Stimulated activated CD8-positive, alpha-beta memory T cell treated with anti-CD3 and anti-CD28 coated beads, Interleukin-2, amount 100 ng/mL, for 48 hours (primary cell): ENCODE data around the gene AKR1C2.
"Not testable (repeated sequence)": the region's sequence is repeated elsewhere in the genome, so short reads cannot be mapped to it uniquely, and the experiment has no call there.

Experiments used
- DNase-seq, 2 donors: peaks; one replicate each; pipeline ENCODE4 v3.0.0-alpha.2; 2020; ENCODE audit warnings: low read depth in 2 of 2

Gene AKR1C2

DNA sequence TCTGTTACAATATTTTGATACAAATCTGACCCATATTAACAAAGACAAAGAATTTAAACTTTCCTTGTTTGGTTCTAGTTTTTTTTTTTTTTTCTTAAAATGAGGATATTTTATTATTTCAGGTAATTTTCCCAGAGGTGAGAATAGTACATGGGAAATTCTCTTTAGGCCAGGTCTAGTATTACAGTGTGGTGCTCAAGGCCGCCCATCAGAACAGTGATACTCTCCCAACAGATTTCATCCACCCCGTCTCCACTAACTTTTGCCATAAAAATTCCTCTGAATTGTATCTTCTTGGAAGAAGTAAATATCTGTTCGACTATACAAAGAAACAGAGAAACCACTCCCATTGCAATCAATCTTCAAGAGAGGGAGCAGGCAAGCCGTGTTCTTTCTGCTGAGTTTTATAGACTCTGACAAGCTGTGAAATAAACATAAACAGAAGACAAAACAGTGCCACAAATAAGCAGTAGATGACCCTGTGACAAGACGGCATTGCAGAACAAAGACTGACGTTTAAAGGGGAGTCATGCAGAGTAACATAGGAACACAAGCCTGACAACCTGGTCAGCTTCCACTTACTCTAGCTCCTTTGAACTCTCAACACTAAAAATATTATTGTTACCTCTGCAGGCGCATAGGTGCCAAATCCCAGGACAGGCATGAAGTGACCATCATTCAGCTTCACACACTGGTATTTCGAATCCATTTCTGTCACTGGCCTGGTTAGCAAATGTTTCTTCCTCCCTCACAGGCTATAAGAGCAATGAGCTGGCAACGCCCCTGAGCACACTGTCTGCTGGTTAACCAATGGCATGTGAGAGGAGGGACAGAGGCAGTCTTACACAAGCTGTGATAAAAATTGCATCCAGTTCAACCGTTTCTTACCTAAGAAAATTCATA is at the start of gene AKR1C2:
Gene AKR1C2, minus strand, starts transcription at position 731 of the 903 bp plus-strand sequence. Its CDS starts 22 bp downstream, at position 709.
- not testable (repeated sequence) for DNase-seq

- not testable (repeated sequence) for DNase-seq
Measured at GRCh38 chr10:5052951-5053500, 49.4 kb upstream of the AKR1C2 start.

DNA sequence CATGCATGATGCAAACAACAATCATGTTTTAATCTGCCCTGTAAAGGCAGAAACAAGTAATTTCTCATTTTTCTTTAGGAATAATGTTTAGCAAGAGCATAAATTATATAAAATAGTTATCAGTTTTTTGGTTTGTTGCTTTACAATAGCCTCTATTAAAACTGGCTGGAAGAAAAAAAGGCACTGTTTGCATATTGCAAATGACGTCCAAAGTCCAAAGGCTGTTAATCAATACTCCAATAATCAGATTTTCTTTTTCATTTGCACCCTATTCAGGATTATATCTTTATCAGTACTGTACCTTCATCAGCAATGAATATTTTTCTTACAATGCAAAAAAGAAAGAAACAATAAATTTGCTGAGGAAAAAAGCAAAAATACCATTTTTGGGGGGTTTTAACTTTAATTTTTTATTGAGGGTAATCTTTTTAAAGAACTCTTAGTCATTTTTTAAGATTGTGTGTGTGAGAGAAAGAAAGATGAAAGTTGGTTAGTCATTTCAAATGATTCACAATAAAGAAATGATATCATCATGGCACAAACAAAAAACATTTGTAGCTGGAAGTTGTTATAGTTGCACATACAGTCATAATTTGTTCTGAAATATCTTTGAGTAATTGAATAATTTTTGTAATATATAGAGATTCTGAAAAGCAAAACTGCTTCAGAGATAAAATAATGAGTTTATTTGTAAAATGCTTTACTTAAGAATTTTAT is 44.4 kb upstream of the AKR1C2 start:
- no peak for DNase-seq

- not testable (repeated sequence) for DNase-seq
Measured at GRCh38 chr10:5047055-5047454, 43.4 kb upstream of the AKR1C2 start.

- DNase-seq, result no peak
Measured at GRCh38 chr10:5046410-5046809, 42.8 kb upstream of the AKR1C2 start.

DNA sequence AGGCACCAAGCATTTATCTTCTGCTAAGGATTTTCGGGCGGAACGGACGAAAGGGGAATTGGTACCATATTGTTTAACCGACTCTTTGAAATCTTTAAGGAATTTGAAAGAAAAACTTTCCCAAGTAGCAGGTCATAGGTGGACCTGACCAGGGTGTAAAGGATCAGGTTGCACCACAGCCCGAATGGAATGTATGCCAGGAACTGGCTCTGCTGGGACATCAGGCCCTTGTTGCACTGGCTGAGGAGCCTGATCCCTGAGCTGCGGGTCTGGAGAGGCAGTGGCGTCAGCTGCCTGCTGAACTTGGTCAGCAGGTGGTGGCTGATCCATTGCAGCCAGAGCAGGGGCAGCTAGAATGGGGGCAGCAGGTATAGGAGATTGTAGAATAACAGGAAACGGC is 41.4 kb upstream of the AKR1C2 start:
- DNase-seq, result no peak

- no peak for DNase-seq
Measured at GRCh38 chr10:5043716-5044115, 40.1 kb upstream of the AKR1C2 start.

DNA sequence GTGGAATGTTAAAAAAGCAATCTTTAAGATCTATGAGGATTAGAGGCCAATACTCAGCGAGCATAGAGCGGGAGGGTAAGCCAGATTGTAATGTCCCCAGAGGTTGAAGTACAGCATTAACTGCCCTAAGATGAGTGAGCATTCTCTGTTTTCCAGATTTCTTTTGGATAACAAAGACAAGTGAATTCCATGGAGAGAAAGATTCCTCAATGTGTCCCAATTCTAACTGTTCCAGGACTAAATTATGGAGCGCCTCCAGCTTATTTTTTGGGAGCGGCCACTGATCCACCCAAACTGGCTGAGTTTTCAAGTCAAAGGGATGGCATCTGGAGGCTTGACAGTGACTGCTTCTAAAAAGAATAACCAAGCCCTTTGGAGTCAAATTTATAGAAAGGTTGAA is 39.3 kb upstream of the AKR1C2 start:
- DNase-seq, result no peak

GRCh38 chr10:5041471-5042023 is 37.9 kb upstream of the AKR1C2 start:
- DNase-seq, result no peak

GRCh38 chr10:5040781-5041470 is 37.3 kb upstream of the AKR1C2 start:
- DNase-seq, result no peak

DNA sequence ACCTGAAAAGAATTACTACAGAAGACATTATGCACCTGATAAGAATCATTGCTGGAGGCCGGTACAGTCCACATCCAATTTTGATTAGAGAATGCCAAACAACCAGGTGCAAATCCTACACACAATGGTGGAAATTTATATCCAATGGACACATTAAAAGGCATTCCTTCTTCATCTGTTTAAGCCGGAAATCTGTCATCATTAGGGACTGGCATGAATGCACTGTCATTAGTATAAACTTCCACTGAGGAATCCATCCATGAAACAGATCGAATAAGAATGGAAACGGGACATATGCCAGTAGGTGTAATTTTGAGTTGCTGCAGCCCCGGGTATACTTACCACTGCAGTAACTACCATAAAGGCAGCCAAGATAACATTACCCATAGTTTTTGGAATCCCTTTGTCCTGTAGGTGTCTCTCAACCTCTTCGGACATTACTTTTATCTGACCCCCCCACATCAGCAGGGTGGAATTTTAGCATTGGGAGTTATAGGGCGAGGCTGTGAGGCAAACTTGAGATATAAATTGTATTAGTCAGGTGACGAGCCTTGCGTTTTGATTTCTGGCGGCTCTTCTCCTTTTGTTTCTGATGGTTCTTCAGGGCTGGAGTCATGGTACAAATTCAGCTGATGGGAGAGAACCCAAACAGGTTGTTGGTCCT is 36.5 kb upstream of the AKR1C2 start:
- no peak for DNase-seq

- DNase-seq, result no peak
Measured at GRCh38 chr10:5038733-5039132, 35.1 kb upstream of the AKR1C2 start.

GRCh38 chr10:5038101-5038500 is 34.4 kb upstream of the AKR1C2 start:
- DNase-seq, result no peak

DNA sequence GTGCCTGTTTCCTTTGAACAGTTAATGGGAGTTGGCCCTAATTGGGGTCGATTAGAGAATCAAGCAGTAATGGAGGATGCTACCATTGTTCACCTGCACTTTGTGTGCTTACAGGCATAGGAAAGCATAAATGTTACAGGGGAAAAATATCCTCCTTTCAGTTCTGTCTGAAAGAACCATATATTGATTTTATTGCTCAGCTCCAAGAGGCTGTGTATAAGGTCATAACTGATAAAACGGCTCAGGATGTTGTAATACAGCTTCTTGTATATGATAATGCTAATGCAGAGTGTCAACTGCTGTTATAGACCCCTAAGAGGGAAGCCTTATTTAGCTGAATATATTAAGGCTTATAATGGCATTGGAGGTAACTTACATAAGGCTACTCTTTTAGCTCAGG is 32.9 kb upstream of the AKR1C2 start:
- no peak for DNase-seq

- no peak for DNase-seq
Measured at GRCh38 chr10:5035356-5035755, 31.7 kb upstream of the AKR1C2 start.

DNA sequence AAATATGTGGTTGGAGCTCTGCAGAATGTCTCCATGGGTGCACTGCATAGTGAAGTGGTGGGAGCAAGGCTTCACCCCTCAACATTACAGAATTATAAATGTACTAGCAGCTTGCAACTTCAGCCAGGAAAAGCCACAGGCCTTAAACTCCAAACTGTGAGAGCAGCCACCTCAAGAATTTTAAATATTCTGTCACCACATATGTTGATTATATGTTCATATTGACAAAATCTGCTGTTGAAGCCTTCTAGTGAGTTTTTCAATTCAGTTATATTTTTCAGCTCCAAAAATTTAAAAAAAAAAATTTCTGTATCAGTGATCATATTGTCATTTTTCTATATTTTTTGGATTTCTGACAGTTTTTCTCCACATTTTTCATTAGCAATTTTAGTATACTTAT is 30.9 kb upstream of the AKR1C2 start:
- DNase-seq, result no peak

- DNase-seq, result no peak
Measured at GRCh38 chr10:5033061-5033778, 29.6 kb upstream of the AKR1C2 start.

GRCh38 chr10:5032444-5032843 is 28.8 kb upstream of the AKR1C2 start:
- not testable (repeated sequence) for DNase-seq

DNA sequence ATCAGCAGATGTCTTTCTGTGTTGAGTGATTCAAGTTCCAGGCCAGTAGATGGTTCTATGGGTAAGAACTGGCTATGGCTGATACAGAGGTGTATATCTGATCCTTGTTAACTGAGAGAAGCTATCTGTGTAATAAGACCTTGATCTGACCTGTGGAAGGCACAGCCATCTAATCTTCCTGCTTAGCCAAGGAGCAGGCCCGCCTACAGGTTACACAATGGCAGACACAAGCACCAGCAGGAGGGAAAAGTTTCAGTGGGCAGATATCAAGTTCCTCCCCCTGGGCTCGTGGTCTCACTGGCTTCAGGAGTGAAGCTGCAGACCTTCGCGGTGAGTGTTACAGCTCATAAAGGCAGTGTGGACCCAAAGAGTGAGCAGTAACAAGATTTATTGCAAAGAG is 27.9 kb upstream of the AKR1C2 start:
- not testable (repeated sequence) for DNase-seq

GRCh38 chr10:5030989-5031388 is 27.3 kb upstream of the AKR1C2 start:
- DNase-seq, result no peak
